HepG2 (cell line): ENCODE data around the gene TSC22D3. TPM values are rescaled to one million over a fixed set of nuclear protein-coding genes. Genes with fewer than 3 reads are reported as not detected.

Experiments used
- ARHGAP35 ChIP-seq: sonication (generic); formaldehyde crosslinking; IDR thresholded peaks from 2 replicates; pipeline ENCODE4 v1.9.0; 2022; ENCODE audit warnings: mild to moderate bottlenecking, inconsistent platforms, moderate library complexity, missing genetic modification reagents, borderline replicate concordance
- HDAC1 ChIP-seq: sonication (generic); formaldehyde crosslinking; IDR thresholded peaks from 2 replicates; pipeline ENCODE4 v1.5.1; 2020; ENCODE audit warnings: mild to moderate bottlenecking, missing genetic modification reagents
- ISL2 ChIP-seq: sonication (generic); formaldehyde crosslinking; IDR thresholded peaks from 2 replicates; pipeline ENCODE4 v1.5.0; 2020; ENCODE audit warnings: missing genetic modification reagents
- PTBP1 ChIP-seq: fragments of 200-400 bp; formaldehyde crosslinking; IDR thresholded peaks from 2 replicates; pipeline ENCODE4 v1.6.1; 2018; ENCODE audit warnings: low read length, low read depth; ENCODE audit not compliant: poor library complexity, severe bottlenecking
- RFXAP ChIP-seq: sonication (generic); formaldehyde crosslinking; IDR thresholded peaks from 2 replicates; pipeline ENCODE4 v1.4.0; 2020; ENCODE audit warnings: missing genetic modification reagents, borderline replicate concordance
- polyA plus RNA-seq, 8 experiments: library from polyadenylated mRNA; depleted of rRNA in 3 of 8; stranded (reverse) in 7 of 8; unstranded in 1 of 8; fragments of >200 nt; fragmentation: Illumina TruSeq in 4 of 8; extraction: Trizol in 4 of 8; gene quantifications; 2 replicates each; pipeline versions ENCODE4 v1.2.1 to v1.2.3, GENCODE V29; 2011 to 2016; ENCODE audit warnings: low read depth in 4 of 8, missing spikeins in 1 of 8, mixed read lengths in 1 of 8; ENCODE audit not compliant: insufficient read depth in 1 of 8
- total RNA-seq, 5 experiments: library from RNA; depleted of rRNA; stranded (reverse); fragments of >200 nt; fragmentation: Illumina TruSeq; extraction: Trizol; gene quantifications; 2 replicates each; pipeline ENCODE4 v1.2.3, GENCODE V29; 2016; ENCODE audit warnings: low read depth in 1 of 5
- TF ChIP-seq, protein P1 (sequence below): sonication (generic); formaldehyde crosslinking; IDR thresholded peaks from 2 replicates; pipeline ENCODE4 v1.5.0; 2020; ENCODE audit warnings: mild to moderate bottlenecking, missing genetic modification reagents
- TF ChIP-seq, protein P2 (sequence below): sonication (generic); formaldehyde crosslinking; IDR thresholded peaks from 2 replicates; pipeline ENCODE4 v1.5.1; 2020; ENCODE audit warnings: mild to moderate bottlenecking, missing genetic modification reagents

TSC22D3 gene
- total and polyA plus RNA-seq, 2 of the 13 experiments (the other 11 are each of a cell fraction or from before 2014, with no cell fraction given), result 0.82 to 1.5 TPM

DNA sequence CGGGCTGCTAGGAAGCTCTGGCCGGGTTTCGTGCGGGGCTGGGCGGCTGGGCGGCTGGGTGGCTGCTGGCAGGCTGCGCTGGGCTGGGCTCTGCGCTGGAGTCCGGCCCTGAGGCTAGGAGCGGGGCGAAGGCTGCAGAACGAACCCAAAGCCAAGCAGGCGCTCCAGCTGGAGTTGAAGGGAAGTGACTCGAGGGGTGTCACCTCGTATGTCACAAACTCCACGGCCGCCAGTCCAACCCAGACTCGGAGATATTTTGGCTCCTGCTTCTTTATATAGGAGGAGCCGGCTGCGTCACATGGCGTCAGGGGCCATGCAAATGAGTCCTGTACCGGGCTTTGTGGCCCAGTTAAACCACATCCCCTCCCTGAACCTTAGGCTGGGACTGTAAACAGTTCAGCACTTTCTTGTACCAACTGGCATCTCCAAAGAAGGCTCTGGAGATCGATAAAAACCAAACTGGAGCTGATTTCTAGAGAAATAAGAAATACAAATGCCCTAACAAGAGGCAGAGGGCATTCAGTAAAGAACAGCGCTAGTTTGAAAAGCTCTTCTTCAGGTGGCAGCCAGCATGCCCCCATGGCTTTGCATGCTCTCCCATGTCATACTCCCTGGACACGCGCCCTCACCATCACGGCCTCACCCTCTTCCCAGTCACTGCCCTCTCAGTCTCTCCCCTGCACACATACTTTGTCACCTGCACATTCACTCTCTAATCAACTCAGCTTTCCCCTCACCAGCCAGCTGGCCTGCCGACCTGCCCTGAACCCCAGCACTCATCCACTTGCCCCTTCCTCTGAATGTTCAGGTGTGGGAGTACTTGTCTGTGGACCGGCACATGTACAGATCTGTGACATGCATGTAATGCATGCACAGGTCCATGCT is 58.5 kb downstream of the TSC22D3 start (continued):
- no peak for TF ChIP-seq PTBP1
- TF ChIP-seq ARHGAP35 (CRISPR knock-in tag), result no peak
- TF ChIP-seq, protein P1, sequence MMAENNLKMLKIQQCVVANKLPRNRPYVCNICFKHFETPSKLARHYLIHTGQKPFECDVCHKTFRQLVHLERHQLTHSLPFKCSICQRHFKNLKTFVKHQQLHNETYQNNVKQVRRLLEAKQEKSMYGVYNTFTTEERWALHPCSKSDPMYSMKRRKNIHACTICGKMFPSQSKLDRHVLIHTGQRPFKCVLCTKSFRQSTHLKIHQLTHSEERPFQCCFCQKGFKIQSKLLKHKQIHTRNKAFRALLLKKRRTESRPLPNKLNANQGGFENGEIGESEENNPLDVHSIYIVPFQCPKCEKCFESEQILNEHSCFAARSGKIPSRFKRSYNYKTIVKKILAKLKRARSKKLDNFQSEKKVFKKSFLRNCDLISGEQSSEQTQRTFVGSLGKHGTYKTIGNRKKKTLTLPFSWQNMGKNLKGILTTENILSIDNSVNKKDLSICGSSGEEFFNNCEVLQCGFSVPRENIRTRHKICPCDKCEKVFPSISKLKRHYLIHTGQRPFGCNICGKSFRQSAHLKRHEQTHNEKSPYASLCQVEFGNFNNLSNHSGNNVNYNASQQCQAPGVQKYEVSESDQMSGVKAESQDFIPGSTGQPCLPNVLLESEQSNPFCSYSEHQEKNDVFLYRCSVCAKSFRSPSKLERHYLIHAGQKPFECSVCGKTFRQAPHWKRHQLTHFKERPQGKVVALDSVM (CRISPR knock-in tag), result no peak
- TF ChIP-seq ISL2 (CRISPR knock-in tag), result no peak
- TF ChIP-seq, protein P2, sequence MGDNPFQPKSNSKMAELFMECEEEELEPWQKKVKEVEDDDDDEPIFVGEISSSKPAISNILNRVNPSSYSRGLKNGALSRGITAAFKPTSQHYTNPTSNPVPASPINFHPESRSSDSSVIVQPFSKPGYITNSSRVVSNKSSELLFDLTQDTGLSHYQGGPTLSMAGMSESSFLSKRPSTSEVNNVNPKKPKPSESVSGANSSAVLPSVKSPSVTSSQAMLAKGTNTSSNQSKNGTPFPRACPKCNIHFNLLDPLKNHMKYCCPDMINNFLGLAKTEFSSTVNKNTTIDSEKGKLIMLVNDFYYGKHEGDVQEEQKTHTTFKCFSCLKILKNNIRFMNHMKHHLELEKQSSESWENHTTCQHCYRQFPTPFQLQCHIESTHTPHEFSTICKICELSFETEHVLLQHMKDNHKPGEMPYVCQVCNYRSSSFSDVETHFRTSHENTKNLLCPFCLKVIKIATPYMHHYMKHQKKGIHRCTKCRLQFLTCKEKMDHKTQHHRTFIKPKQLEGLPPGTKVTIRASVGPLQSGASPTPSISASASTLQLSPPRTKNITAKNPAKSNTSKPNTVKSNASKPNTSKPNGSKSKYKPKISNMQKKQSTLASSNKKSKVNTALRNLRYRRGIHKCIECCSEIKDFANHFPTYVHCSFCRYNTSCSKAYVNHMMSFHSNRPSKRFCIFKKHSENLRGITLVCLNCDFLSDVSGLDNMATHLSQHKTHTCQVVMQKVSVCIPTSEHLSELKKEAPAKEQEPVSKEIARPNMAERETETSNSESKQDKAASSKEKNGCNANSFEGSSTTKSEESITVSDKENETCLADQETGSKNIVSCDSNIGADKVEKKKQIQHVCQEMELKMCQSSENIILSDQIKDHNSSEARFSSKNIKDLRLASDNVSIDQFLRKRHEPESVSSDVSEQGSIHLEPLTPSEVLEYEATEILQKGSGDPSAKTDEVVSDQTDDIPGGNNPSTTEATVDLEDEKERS (CRISPR knock-in tag), result no peak
- TF ChIP-seq HDAC1 (CRISPR knock-in tag), result no peak
- TF ChIP-seq RFXAP (CRISPR knock-in tag), result no peak
